GM21367 (cell line): Measurements from ENCODE around the gene STOX1.
"Not testable (repeated sequence)": the region's sequence is repeated elsewhere in the genome, so short reads cannot be mapped to it uniquely, and the experiment has no call there.

Experiments used
- ATAC-seq: cut with Tn5 transposase; IDR thresholded peaks from one replicate; pipeline ENCODE4 v1.9.1; 2021; ENCODE audit not compliant: unreplicated experiment

STOX1 gene

GRCh38 chr10:68829521-68829920, 2.2 kb downstream of the STOX1 start:
- no peak for ATAC-seq

- ATAC-seq: no peak
Observed at GRCh38 chr10:68829952-68830351, 2.6 kb downstream of the STOX1 start.

GRCh38 chr10:68831961-68832455, 4.7 kb downstream of the STOX1 start:
- ATAC-seq: no peak

- no peak for ATAC-seq
Observed at GRCh38 chr10:68832601-68833000, 5.3 kb downstream of the STOX1 start.

- ATAC-seq: no peak
Observed at GRCh38 chr10:68837626-68838322, 10.4 kb downstream of the STOX1 start.

GRCh38 chr10:68840650-68841049, 13.3 kb downstream of the STOX1 start:
- not testable (repeated sequence) for ATAC-seq

- ATAC-seq: no peak
Observed at GRCh38 chr10:68848281-68848680, 20.9 kb downstream of the STOX1 start.

GRCh38 chr10:68848806-68849205, 21.5 kb downstream of the STOX1 start:
- no peak for ATAC-seq

- no peak for ATAC-seq
Observed at GRCh38 chr10:68856352-68856751, 29.0 kb downstream of the STOX1 start.

- ATAC-seq: no peak
Observed at GRCh38 chr10:68857005-68857404, 29.7 kb downstream of the STOX1 start.

GRCh38 chr10:68861253-68861652, 33.9 kb downstream of the STOX1 start:
- no peak for ATAC-seq

GRCh38 chr10:68864611-68865010, 37.3 kb downstream of the STOX1 start:
- ATAC-seq: no peak

GRCh38 chr10:68868173-68868572, 40.8 kb downstream of the STOX1 start:
- ATAC-seq: not testable (repeated sequence)

- no peak for ATAC-seq
Observed at GRCh38 chr10:68869623-68870022, 42.3 kb downstream of the STOX1 start.

- ATAC-seq: no peak
Observed at GRCh38 chr10:68870061-68870460, 42.7 kb downstream of the STOX1 start.

- ATAC-seq: no peak
Observed at GRCh38 chr10:68870545-68871104, 43.3 kb downstream of the STOX1 start.

GRCh38 chr10:68871105-68871711, 43.9 kb downstream of the STOX1 start:
- ATAC-seq: no peak

- ATAC-seq: no peak
Observed at GRCh38 chr10:68871731-68872342, 44.5 kb downstream of the STOX1 start.

- no peak for ATAC-seq
Observed at GRCh38 chr10:68876246-68877138, 49.2 kb downstream of the STOX1 start.

- ATAC-seq: no peak
Observed at GRCh38 chr10:68877482-68878110, 50.3 kb downstream of the STOX1 start.
